K562 (cell line): Measurements from ENCODE around the gene FRMPD1.

Source experiments
- CAMTA2 ChIP-seq: fragments of 250-450 bp; sonication (Bioruptor Pico); conservative IDR thresholded peaks from 2 replicates; pipeline ENCODE4 v1.5.1; 2022
- CTCF ChIP-seq, 3 experiments: IDR thresholded peaks in 2 of 3; conservative IDR thresholded peaks in 1 of 3; 2 replicates each; pipeline ENCODE4 v1.5.1; 2011 to 2012; ENCODE audit warnings: low read length in 3 of 3, mild to moderate bottlenecking in 3 of 3, control low read depth in 2 of 3, improper control_type of control experiment in 1 of 3, inconsistent platforms in 1 of 3, low read depth in 1 of 3, mixed read lengths in 1 of 3, moderate library complexity in 1 of 3; ENCODE audit not compliant: insufficient read depth in 2 of 3
- EP400 ChIP-seq: fragments of 450-650 bp; IDR thresholded peaks from 2 replicates; pipeline ENCODE4 v1.6.1; 2017; ENCODE audit warnings: antibody characterized with exemption, mild to moderate bottlenecking, moderate library complexity
- EZH2 ChIP-seq: IDR thresholded peaks from 2 replicates; pipeline ENCODE4 v1.6.1; 2012; ENCODE audit warnings: low read depth, mild to moderate bottlenecking, inconsistent platforms, low read length, borderline replicate concordance
- GATAD2A ChIP-seq: fragments of 450-650 bp; IDR thresholded peaks from 2 replicates; pipeline ENCODE4 v1.6.1; 2017
- HDAC2 ChIP-seq: fragments of 450-650 bp; IDR thresholded peaks from 2 replicates; pipeline ENCODE4 v1.6.1; 2016; ENCODE audit warnings: mild to moderate bottlenecking
- MAFF ChIP-seq: IDR thresholded peaks from 2 replicates; pipeline ENCODE4 v1.6.1; 2012; ENCODE audit warnings: low read length, improper control_type of control experiment
- NFATC3 ChIP-seq: fragments of 450-650 bp; IDR thresholded peaks from 2 replicates; pipeline ENCODE4 v1.6.1; 2017; ENCODE audit warnings: mild to moderate bottlenecking
- POLR2A ChIP-seq: fragments of 450-650 bp; conservative IDR thresholded peaks from 2 replicates; pipeline ENCODE4 v1.6.1; 2016

DNA sequence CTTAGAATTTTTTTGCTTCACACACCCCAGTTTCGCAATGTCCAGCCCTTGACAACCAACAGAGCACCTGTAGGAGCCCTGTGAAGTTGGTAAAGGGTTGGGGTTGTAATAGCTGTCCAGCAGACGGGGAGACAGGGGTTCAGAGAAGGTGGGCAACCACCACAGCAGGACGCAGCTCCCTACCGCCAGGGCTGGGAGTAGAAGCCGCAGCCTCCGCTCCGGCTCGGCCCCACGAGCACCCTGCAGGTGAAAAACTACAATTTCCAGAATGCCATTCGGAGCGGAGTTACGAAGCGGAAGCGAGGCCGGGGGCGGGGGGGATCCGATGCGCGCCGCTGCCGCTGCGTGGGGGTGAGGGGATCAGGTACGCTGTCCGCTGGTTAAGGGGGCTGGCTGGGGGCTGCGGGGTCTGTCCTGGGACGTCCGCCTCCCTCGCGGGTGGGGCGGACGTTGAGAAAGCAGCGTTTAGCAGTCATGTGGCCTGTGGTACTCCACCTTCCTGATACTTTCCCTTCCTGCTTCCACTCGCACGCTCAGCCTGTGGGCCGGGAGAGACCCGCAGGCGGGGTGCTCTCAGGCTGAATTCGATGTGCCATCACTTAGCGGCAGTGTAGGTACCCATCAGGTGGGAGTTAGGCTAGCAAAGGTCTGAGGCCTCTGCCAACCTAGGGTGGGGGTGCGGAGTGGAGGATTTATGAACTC lies 102.9 kb downstream of the FRMPD1 start, which contains the start of gene TRMT10B:
- TF ChIP-seq MAFF (no peak), NFATC3 (no peak; the same call in 1 of the 2 replicates), CTCF (IDR thresholded peaks at IDR 0.05 in 2 of 3, conservative IDR thresholded peaks at IDR 0.05 in 1 of 3; ENCODE audit: insufficient read depth in 2 of 3, low read depth in 1 of 3, low read length in 3 of 3) (no peak), CAMTA2 (no peak), EP400 (peak; percentile 77; the same call in 1 of the 2 replicates), HDAC2 (no peak), GATAD2A (no peak), POLR2A (peak; percentile 72), EZH2 (no peak)
